Prostate gland (tissue), 2 donors: Measurements from ENCODE around the gene TEKT3.

Source experiments
- CTCF ChIP-seq, 4 experiments: fragments of 200-600 bp in 2 of 4; fragments of 450-650 bp in 2 of 4; sonication (generic) in 2 of 4; IDR thresholded peaks; 1 replicate in 3 of 4; 2 replicates in 1 of 4; pipeline ENCODE4 v1.5.1; 2016 to 2019; ENCODE audit warnings: antibody characterized with exemption in 4 of 4, mild to moderate bottlenecking in 2 of 4, moderate library complexity in 2 of 4
- POLR2A ChIP-seq: fragments of 450-650 bp; IDR thresholded peaks from one replicate; pipeline ENCODE4 v1.6.1; 2016; ENCODE audit warnings: antibody characterized with exemption, mild to moderate bottlenecking

GRCh38 chr17:15261258-15261801 is 80.1 kb downstream of the TEKT3 start:
- TF ChIP-seq CTCF (IDR thresholded peaks at IDR 0.05): no peak
- no peak for TF ChIP-seq POLR2A
